GM12801 (cell line): ENCODE measurements around the gene CEND1.

Experiments used
- CTCF ChIP-seq: IDR thresholded peaks from one replicate; pipeline ENCODE4 v1.5.1; 2011; ENCODE audit warnings: control low read depth; ENCODE audit not compliant: insufficient read length; ENCODE audit errors: extremely low read depth

Gene CEND1

GRCh38 chr11:790721-791564 is 1.1 kb upstream of the CEND1 start:
- no peak for TF ChIP-seq CTCF

- no peak for TF ChIP-seq CTCF
These were observed 643 bp downstream of the CEND1 start for GRCh38 chr11:788953-789940.

GRCh38 chr11:788009-788640 is 1.8 kb downstream of the CEND1 start:
- no peak for TF ChIP-seq CTCF

GRCh38 chr11:787084-787675 is 2.7 kb downstream of the CEND1 start:
- no peak for TF ChIP-seq CTCF

GRCh38 chr11:786235-787083 is 3.4 kb downstream of the CEND1 start:
- TF ChIP-seq CTCF = no peak

GRCh38 chr11:783581-784015 is 6.3 kb downstream of the CEND1 start:
- TF ChIP-seq CTCF = no peak
